Fibroblast of peridontal ligament (primary cell): ENCODE results near the gene CCNI.
"Not testable (repeated sequence)": the region's sequence is repeated elsewhere in the genome, so short reads cannot be mapped to it uniquely, and the experiment has no call there.

Experiments used
- DNase-seq: peaks from one replicate; pipeline ENCODE4 v3.0.0-alpha.2; 2010; ENCODE audit errors: extremely low read depth

CCNI gene

GRCh38 chr4:77082886-77083608 is 7.3 kb upstream of the CCNI start:
- DNase-seq: no peak

GRCh38 chr4:77080806-77081205 is 5.0 kb upstream of the CCNI start:
- not testable (repeated sequence) for DNase-seq

GRCh38 chr4:77079281-77079680 is 3.5 kb upstream of the CCNI start:
- no peak for DNase-seq

- no peak for DNase-seq
Measured at GRCh38 chr4:77078401-77078800, 2.6 kb upstream of the CCNI start.

GRCh38 chr4:77076889-77077635 is 1.3 kb upstream of the CCNI start:
- no peak for DNase-seq

- peak; percentile 10 for DNase-seq
Measured at GRCh38 chr4:77074981-77075855, 571 bp downstream of the CCNI start.

- no peak for DNase-seq
Measured at GRCh38 chr4:77074381-77074831, 1.4 kb downstream of the CCNI start.

- no peak for DNase-seq
Measured at GRCh38 chr4:77073981-77074380, 1.8 kb downstream of the CCNI start.

GRCh38 chr4:77073106-77073809 is 2.5 kb downstream of the CCNI start:
- DNase-seq: peak; percentile 63

GRCh38 chr4:77072195-77072753 is 3.5 kb downstream of the CCNI start:
- no peak for DNase-seq

- DNase-seq: not testable (repeated sequence)
Measured at GRCh38 chr4:77069514-77069913, 6.3 kb downstream of the CCNI start.

GRCh38 chr4:77065382-77065781 is 10.4 kb downstream of the CCNI start:
- no peak for DNase-seq

- DNase-seq: no peak
Measured at GRCh38 chr4:77062856-77063255, 12.9 kb downstream of the CCNI start.

GRCh38 chr4:77052352-77052751 is 23.4 kb downstream of the CCNI start:
- peak; percentile 75 for DNase-seq

GRCh38 chr4:77050962-77051361 is 24.8 kb downstream of the CCNI start:
- DNase-seq: no peak

- peak; percentile 50 for DNase-seq
Measured at GRCh38 chr4:77047037-77047436, 28.8 kb downstream of the CCNI start.

GRCh38 chr4:77045490-77045889 is 30.3 kb downstream of the CCNI start:
- peak; percentile 46 for DNase-seq

- peak; percentile 82 for DNase-seq
Measured at GRCh38 chr4:77044461-77045150, 31.2 kb downstream of the CCNI start.

- peak; percentile 68 for DNase-seq
Measured at GRCh38 chr4:77043507-77044136, 32.2 kb downstream of the CCNI start.
